Measurements from ENCODE around the gene PLXNA4.

GRCh38 chr7:132286836-132287235, 289.4 kb downstream of the PLXNA4 start:
- no peak for TF ChIP-seq CTCF (IDR thresholded peaks at IDR 0.05)
- no peak for TF ChIP-seq POLR2A (IDR thresholded peaks at IDR 0.05)
